NB4 (cell line): Measurements from ENCODE around the gene TRAM2.

ENCODE experiments used
- CTCF ChIP-seq: IDR thresholded peaks from one replicate; pipeline ENCODE4 v1.5.1; 2012; ENCODE audit warnings: low read depth, low read length
- MYC ChIP-seq: IDR thresholded peaks from 2 replicates; pipeline ENCODE4 v1.6.1; 2011; ENCODE audit warnings: low read depth, low read length
- POLR2A ChIP-seq: IDR thresholded peaks from 2 replicates; pipeline ENCODE4 v1.6.1; 2011; ENCODE audit warnings: mild to moderate bottlenecking; ENCODE audit not compliant: insufficient read length; ENCODE audit errors: extremely low read depth
- TF ChIP-seq, protein P1 (sequence below): IDR thresholded peaks from 2 replicates; pipeline ENCODE4 v1.6.1; 2011; ENCODE audit warnings: low read depth, low read length

- TF ChIP-seq CTCF: no peak
- no peak for TF ChIP-seq POLR2A
- TF ChIP-seq, protein P1, sequence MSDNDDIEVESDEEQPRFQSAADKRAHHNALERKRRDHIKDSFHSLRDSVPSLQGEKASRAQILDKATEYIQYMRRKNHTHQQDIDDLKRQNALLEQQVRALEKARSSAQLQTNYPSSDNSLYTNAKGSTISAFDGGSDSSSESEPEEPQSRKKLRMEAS: no peak
- TF ChIP-seq MYC: no peak
These were observed 69.2 kb downstream of the TRAM2 start for GRCh38 chr6:52507557-52508260.
